GM12891 (cell line): Measurements from ENCODE around the gene TCF12.

Experiments
- DNase-seq: peaks from one replicate; pipeline ENCODE4 v3.0.0; 2011; ENCODE audit warnings: low spot score; ENCODE audit not compliant: insufficient read length
- FAIRE-seq: peaks from 2 replicates; lab custom pipeline; 2011; peaks lifted over from hg19 to GRCh38; lab: Jason Lieb, UNC
- PAX5 ChIP-seq: IDR thresholded peaks from 2 replicates; pipeline ENCODE4 v1.6.1; 2011; ENCODE audit warnings: low read length, moderate library complexity, mild to moderate bottlenecking; ENCODE audit not compliant: insufficient read depth, severe bottlenecking
- POLR2A ChIP-seq: IDR thresholded peaks from 2 replicates; pipeline ENCODE4 v1.6.1; 2011; ENCODE audit warnings: low read depth, low read length, control low read depth
- POLR2AphosphoS5 ChIP-seq: IDR thresholded peaks from 2 replicates; pipeline ENCODE4 v1.6.1; 2011; ENCODE audit warnings: low read depth, low read length, control low read depth
- POU2F2 ChIP-seq: IDR thresholded peaks from 2 replicates; pipeline ENCODE4 v1.6.1; 2011; ENCODE audit warnings: low read depth, mild to moderate bottlenecking, control low read depth, low read length, moderate library complexity
- SPI1 ChIP-seq: IDR thresholded peaks from 2 replicates; pipeline ENCODE4 v1.6.1; 2011; ENCODE audit warnings: low read depth, low read length, control low read depth
- TAF1 ChIP-seq: IDR thresholded peaks from 2 replicates; pipeline ENCODE4 v1.6.1; 2011; ENCODE audit warnings: low read depth, low read length, control low read depth

The TCF12 gene

GRCh38 chr15:57185507-57186074 is 267.1 kb downstream of the TCF12 start:
- FAIRE-seq (peak; percentile 28), DNase-seq (no peak)
- TF ChIP-seq POLR2A (no peak), POU2F2 (no peak), PAX5 (no peak), SPI1 (no peak), POLR2AphosphoS5 (no peak), TAF1 (no peak)

- DNase-seq (no peak), FAIRE-seq (no peak)
- TF ChIP-seq TAF1 = no peak
- TF ChIP-seq POU2F2 = no peak
- no peak for TF ChIP-seq POLR2A
- TF ChIP-seq SPI1 = no peak
These were observed 271.0 kb downstream of the TCF12 start for GRCh38 chr15:57189466-57189865.

- DNase-seq = no peak
- TF ChIP-seq SPI1 (peak; percentile 94), TAF1 (no peak)
- peak; percentile 78 for FAIRE-seq
These were observed 271.8 kb downstream of the TCF12 start for GRCh38 chr15:57190208-57190607.

GRCh38 chr15:57193161-57193560 is 274.7 kb downstream of the TCF12 start:
- FAIRE-seq (no peak), DNase-seq (no peak)
- no peak for TF ChIP-seq POLR2AphosphoS5
- TF ChIP-seq SPI1 = no peak

DNA sequence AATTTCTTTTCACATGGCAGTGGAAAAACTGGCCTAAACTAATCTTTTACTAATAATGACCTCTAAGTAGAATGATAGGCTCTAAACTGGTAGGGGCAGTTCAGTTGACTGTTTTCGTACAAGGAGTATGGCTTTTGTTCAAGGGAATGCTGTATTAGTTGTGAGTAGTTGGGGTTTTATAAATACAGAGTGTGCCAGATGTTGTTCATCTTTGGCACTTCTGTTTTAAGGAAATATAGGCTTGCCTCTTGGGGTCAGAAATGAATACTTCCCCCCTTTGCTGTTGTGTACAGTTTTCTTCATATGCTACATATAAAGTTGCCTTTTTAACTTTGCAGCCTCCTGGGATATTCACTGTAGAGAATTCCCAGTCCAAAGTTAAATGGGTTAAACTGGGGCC is 276.9 kb downstream of the TCF12 start:
- TF ChIP-seq PAX5 (no peak), POLR2A (no peak), POU2F2 (no peak), SPI1 (no peak), TAF1 (no peak), POLR2AphosphoS5 (no peak)
- no peak for FAIRE-seq

DNA sequence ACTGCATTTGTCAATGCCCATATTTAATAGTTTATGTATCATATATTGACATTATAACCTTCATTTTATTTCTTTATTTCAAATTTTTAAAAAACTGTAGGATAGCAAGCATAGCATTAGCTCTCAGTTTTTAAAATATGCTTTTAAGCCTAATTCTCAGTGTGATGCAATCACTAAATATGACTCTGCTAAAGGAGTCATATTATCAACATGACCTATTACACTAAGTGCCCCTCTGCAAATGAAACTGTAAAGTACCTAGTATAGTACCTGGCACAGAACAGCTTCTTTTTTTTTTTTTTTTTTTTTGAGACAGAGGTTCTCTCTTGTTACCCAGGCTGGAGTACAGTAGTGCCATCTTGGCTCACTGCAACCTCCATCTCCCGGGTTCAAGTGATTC is 278.4 kb downstream of the TCF12 start:
- DNase-seq = no peak
- FAIRE-seq = no peak

More for the DNA sequence above, 276.9 kb downstream of the TCF12 start:
- no peak for DNase-seq

GRCh38 chr15:57198131-57198530 is 279.7 kb downstream of the TCF12 start:
- TF ChIP-seq SPI1 (no peak), TAF1 (no peak), POLR2A (no peak), POLR2AphosphoS5 (no peak), PAX5 (no peak)
- no peak for DNase-seq
- FAIRE-seq = no peak

More for the DNA sequence above, 278.4 kb downstream of the TCF12 start:
- TF ChIP-seq PAX5 = no peak
- TF ChIP-seq POLR2A = no peak
- no peak for TF ChIP-seq TAF1
- TF ChIP-seq POLR2AphosphoS5 = no peak
- no peak for TF ChIP-seq POU2F2
- no peak for TF ChIP-seq SPI1

DNA sequence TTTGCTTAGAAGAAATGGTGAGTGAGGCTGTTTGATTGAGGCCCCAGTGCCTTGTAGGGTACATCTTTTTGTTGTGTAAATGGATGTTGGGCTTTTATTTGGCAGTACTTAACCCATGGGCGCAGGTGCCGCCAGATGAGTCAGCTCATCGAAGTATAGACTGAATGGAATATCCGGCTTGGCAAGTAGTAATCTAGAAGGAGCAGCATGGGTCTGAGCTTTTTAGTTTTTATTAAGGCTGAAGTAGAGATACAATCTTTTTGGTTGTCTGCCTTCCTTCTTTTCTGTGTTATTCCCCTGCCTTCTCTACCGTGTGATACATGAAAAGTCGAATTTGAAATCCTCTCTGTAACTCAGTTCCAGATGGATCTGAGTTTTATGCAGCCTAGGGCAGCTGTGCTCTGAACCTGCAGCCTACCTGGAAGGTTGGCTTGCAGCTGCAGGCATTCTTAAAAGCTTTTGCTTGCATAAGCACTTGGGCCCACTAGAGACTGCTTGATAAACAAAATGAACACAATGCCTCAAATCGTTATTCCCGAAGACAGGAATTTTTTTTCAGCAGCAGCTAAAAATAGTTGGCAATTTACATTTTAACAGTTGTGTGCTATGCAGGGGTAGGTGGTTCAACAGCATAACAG is 280.3 kb downstream of the TCF12 start:
- TF ChIP-seq SPI1 (no peak), TAF1 (no peak), PAX5 (no peak), POLR2A (no peak), POU2F2 (no peak), POLR2AphosphoS5 (no peak)
- no peak for FAIRE-seq
- no peak for DNase-seq

GRCh38 chr15:57201578-57201977 is 283.1 kb downstream of the TCF12 start:
- no peak for DNase-seq
- no peak for FAIRE-seq
- no peak for TF ChIP-seq POLR2AphosphoS5

DNA sequence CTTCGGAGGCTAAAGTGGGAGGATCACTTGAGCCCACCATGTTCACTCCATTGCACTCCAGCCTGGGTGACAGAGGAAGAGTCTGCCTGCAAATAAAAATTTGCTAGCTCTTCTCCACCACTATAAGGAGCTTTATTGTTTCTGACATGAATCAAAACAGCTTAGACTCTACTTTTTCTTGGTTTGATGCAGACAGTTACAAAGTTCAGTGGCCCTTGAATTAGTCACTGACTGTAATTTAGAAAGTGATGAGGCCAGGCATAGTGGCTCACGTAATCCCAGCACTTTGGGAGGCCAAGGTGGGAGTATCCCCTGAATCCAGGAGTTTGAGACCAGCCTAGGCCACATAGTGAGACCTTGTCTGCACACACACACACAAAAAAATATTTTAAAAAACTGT is 285.5 kb downstream of the TCF12 start:
- DNase-seq (no peak), FAIRE-seq (no peak)
- TF ChIP-seq POU2F2 = no peak
- no peak for TF ChIP-seq TAF1
- TF ChIP-seq POLR2AphosphoS5 = no peak
- no peak for TF ChIP-seq SPI1
- TF ChIP-seq PAX5 = no peak
- no peak for TF ChIP-seq POLR2A

DNA sequence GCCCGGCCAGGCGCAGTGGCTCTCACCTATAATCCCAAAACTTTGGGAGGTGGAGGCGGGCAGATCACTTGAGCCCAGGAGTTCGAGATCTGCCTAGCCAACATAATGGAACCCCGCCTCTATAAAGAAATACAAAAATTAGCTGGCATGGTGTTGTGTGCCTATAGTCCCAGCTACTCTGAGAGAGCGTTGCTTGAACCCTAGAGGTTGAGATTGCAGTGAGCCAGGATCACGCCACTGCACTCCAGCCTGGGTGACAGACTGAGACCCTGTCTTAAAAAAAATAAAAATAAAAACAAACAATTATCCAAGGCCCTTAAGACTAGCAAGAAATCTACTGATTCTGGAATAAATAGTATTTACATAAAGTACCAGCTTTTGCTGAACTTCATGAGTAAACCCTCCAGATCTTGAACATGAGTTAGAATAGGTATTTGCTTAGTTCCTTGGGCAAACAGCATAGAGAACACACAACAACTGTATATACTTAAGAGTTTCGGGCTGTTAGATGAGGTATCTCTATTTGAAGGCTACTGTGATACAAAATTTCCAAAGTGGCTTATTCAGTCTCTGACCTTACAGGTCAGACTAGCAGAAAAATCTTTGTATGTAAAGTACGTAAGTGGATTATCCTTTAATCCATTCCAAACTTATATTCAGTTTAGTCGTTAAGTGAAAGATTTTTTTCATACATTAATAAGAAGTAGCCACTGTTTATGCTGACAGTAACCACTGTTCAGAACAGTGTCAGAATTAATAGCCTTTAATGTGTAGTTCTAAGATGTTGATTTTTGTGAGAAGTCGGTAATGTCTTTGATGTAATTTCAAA is 286.8 kb downstream of the TCF12 start:
- TF ChIP-seq PAX5 (no peak), POU2F2 (no peak), TAF1 (no peak), POLR2AphosphoS5 (no peak), SPI1 (no peak), POLR2A (no peak)
- DNase-seq = no peak
- FAIRE-seq = no peak
